ENCODE results near the gene ALK. TPM values are rescaled to one million over a fixed set of nuclear protein-coding genes. Genes with fewer than 3 reads are reported as not detected.

Gene ALK
- total RNA-seq, 6 donors from 2014 or later, result 0.17 to 2.1 (median 0.35) TPM

GRCh38 chr2:29879456-29879855 is 41.9 kb downstream of the ALK start:
- DNase-seq (no peak), ATAC-seq (ENCODE audit: low FRiP score in 2 of 2) (no peak)
- H3K4me3 ChIP-seq, result no peak overlapping the region
- TF ChIP-seq POLR2AphosphoS5 (IDR thresholded peaks at IDR 0.05) (no peak), EP300 (IDR thresholded peaks at IDR 0.05) (no peak), POLR2A (IDR thresholded peaks at IDR 0.05) (no peak), CTCF (IDR thresholded peaks at IDR 0.05) (no peak)
- no peaks in the 10 kb centered on the region for H3K9me3 ChIP-seq
- whole genome bisulfite sequencing, 2 donors, result 34 to 40% methylated on average over 2 of the region's 2 CpGs
- H3K27me3 ChIP-seq, result no peaks in the 10 kb centered on the region
- no peak overlapping the region for H3K27ac ChIP-seq
- no peaks in the 10 kb centered on the region for H3K4me1 ChIP-seq
- no peaks in the 10 kb centered on the region for H3K36me3 ChIP-seq

GRCh38 chr2:29878898-29879297 is 42.5 kb downstream of the ALK start:
- Histone ChIP-seq H3K4me3 (no peak overlapping the region), H3K9me3 (no peaks in the 10 kb centered on the region), H3K36me3 (no peaks in the 10 kb centered on the region), H3K27ac (no peak overlapping the region), H3K27me3 (no peaks in the 10 kb centered on the region), H3K4me1 (no peaks in the 10 kb centered on the region)
- 47 to 54% methylated on average over 2 to 3 of the region's 3 CpGs for WGBS, 2 donors
- ATAC-seq (ENCODE audit: low FRiP score in 2 of 2) (peak in 1 of 2 donors; percentile 57), DNase-seq (peak in 1 of 2 donors; percentile 32)
- TF ChIP-seq EP300 (IDR thresholded peaks at IDR 0.05) (no peak), CTCF (IDR thresholded peaks at IDR 0.05) (no peak), POLR2A (IDR thresholded peaks at IDR 0.05) (no peak), POLR2AphosphoS5 (IDR thresholded peaks at IDR 0.05) (no peak)

- 91 to 94% methylated on average over 4 of the region's 4 CpGs for WGBS, 2 donors
- Histone ChIP-seq H3K4me3 (no peak overlapping the region), H3K27me3 (no peaks in the 10 kb centered on the region), H3K9me3 (no peaks in the 10 kb centered on the region), H3K27ac (no peak overlapping the region), H3K4me1 (no peaks in the 10 kb centered on the region), H3K36me3 (no peaks in the 10 kb centered on the region)
- ATAC-seq (ENCODE audit: low FRiP score in 2 of 2) (no peak), DNase-seq (no peak)
- no peak for TF ChIP-seq CTCF (IDR thresholded peaks at IDR 0.05)
- no peak for TF ChIP-seq POLR2AphosphoS5 (IDR thresholded peaks at IDR 0.05)
- TF ChIP-seq POLR2A (IDR thresholded peaks at IDR 0.05), result no peak
- TF ChIP-seq EP300 (IDR thresholded peaks at IDR 0.05), result no peak
Measured at GRCh38 chr2:29876374-29876773, 45.0 kb downstream of the ALK start.

GRCh38 chr2:29874745-29875144 is 46.6 kb downstream of the ALK start:
- Histone ChIP-seq H3K27ac (no peak overlapping the region), H3K4me3 (no peak overlapping the region), H3K36me3 (no peaks in the 10 kb centered on the region), H3K4me1 (no peaks in the 10 kb centered on the region), H3K27me3 (no peaks in the 10 kb centered on the region), H3K9me3 (no peaks in the 10 kb centered on the region)
- TF ChIP-seq POLR2A (IDR thresholded peaks at IDR 0.05), result no peak
- no peak for TF ChIP-seq EP300 (IDR thresholded peaks at IDR 0.05)
- no peak for TF ChIP-seq POLR2AphosphoS5 (IDR thresholded peaks at IDR 0.05)
- TF ChIP-seq CTCF (IDR thresholded peaks at IDR 0.05), result no peak
- 60 to 70% methylated on average over 2 of the region's 2 CpGs for WGBS, 2 donors
- DNase-seq (no peak), ATAC-seq (ENCODE audit: low FRiP score in 2 of 2) (no peak)

- Histone ChIP-seq H3K4me3 (no peak overlapping the region), H3K9me3 (no peaks in the 10 kb centered on the region), H3K4me1 (no peaks in the 10 kb centered on the region), H3K27ac (no peak overlapping the region), H3K27me3 (no peaks in the 10 kb centered on the region), H3K36me3 (no peaks in the 10 kb centered on the region)
- ATAC-seq (ENCODE audit: low FRiP score in 2 of 2) (no peak), DNase-seq (no peak)
- TF ChIP-seq CTCF (IDR thresholded peaks at IDR 0.05) (no peak), POLR2AphosphoS5 (IDR thresholded peaks at IDR 0.05) (no peak), EP300 (IDR thresholded peaks at IDR 0.05) (no peak), POLR2A (IDR thresholded peaks at IDR 0.05) (no peak)
- WGBS, 2 donors, result 69 to 75% methylated on average over 1 of the region's 1 CpG
Measured at GRCh38 chr2:29872870-29873269, 48.5 kb downstream of the ALK start.
